ENCODE data around the gene AADAC.
"Not testable (repeated sequence)": the region's sequence is repeated elsewhere in the genome, so short reads cannot be mapped to it uniquely, and the experiment has no call there.

AADAC gene

DNA sequence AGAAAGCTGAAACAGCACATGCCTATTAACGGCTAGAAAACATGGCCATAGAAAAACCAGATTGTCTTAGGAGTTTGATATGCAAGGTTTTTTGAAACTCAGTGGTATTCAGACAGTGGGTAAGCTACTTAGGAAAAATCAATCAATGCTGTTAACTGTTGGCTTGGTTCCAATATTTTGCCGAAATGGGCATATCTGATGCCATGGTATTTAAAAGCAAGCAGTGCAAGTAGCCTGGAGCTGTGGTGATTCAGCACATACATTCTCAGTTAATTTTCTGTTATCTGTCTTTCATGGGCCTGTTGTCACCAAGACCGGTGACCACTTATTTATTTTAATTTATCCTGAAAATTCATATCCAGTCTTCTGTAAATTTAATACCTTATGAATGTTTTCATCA, 42.2 kb downstream of the AADAC start:
- no peaks in the 10 kb centered on the region for H3K4me1 Mint-ChIP-seq
- DNase-seq (no peak), ATAC-seq (no peak)
- H3K4me3 Mint-ChIP-seq, result no peak overlapping the region
- H3K36me3 Mint-ChIP-seq (ENCODE audit: low read depth), result no peaks in the 10 kb centered on the region
- peaks cover 4% of the 10 kb centered on the region for H3K27me3 Mint-ChIP-seq
- H3K9me3 Mint-ChIP-seq, result no peaks in the 10 kb centered on the region
- H3K27ac Mint-ChIP-seq, result no peak overlapping the region

- no peaks in the 10 kb centered on the region for H3K4me1 Mint-ChIP-seq
- no peaks in the 10 kb centered on the region for H3K36me3 Mint-ChIP-seq (ENCODE audit: low read depth)
- no peak for ATAC-seq
- H3K9me3 Mint-ChIP-seq, result no peaks in the 10 kb centered on the region
- DNase-seq, result no peak
- no peak overlapping the region for H3K4me3 Mint-ChIP-seq
- H3K27ac Mint-ChIP-seq, result no peak overlapping the region
- peaks cover 4% of the 10 kb centered on the region for H3K27me3 Mint-ChIP-seq
Measured at GRCh38 chr3:151856641-151857040, 42.7 kb downstream of the AADAC start.

DNA sequence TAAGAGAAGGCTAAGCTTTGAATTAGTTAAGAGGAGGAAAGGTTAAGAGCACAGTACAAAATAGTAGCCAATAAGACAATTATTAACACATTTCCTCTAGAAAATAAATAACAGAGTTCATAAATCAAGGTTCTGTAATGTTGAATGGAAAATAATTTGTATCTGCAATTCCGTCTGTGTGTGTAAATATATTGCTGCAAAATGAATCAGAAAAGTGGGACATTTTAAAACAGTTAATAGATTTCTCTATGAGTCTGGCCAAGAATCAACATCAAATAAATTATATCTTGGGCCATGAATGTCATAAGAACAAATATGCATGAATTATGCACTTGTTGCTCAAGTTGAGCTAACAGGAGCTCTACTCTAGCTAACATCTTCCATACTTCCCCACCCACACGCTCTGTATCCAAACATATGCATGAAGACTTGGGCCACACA, 45.3 kb downstream of the AADAC start:
- Mint-ChIP-seq H3K27ac (no peak overlapping the region), H3K4me3 (no peak overlapping the region), H3K9me3 (no peaks in the 10 kb centered on the region), H3K4me1 (no peaks in the 10 kb centered on the region), H3K36me3 (ENCODE audit: low read depth) (no peaks in the 10 kb centered on the region), H3K27me3 (peaks cover 4% of the 10 kb centered on the region)
- ATAC-seq (no peak), DNase-seq (no peak)

DNA sequence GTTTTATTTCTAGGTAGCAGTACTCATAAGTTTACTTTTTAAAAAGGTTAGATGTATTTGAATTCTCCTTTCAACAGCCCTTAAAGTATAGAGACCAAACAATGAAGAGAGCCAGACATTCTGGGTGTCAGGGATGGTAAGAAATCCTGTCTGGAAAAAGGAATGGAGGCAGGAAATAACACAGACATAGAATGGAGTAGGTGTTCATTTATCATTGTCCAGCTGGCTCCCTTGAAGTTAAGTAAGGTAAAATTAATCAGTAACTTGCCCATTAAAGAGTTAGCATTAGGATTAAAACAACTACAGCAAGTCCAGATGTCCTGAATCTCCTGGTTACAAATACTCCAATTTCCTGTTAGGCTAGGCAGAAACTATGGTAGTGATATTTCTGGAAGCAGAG, 46.0 kb downstream of the AADAC start:
- ATAC-seq (no peak), DNase-seq (no peak)
- Mint-ChIP-seq H3K36me3 (ENCODE audit: low read depth) (no peaks in the 10 kb centered on the region), H3K4me1 (no peaks in the 10 kb centered on the region), H3K27ac (no peak overlapping the region), H3K4me3 (no peak overlapping the region), H3K9me3 (no peaks in the 10 kb centered on the region), H3K27me3 (peaks cover 4% of the 10 kb centered on the region)

GRCh38 chr3:151863611-151864010, 49.7 kb downstream of the AADAC start:
- Mint-ChIP-seq H3K9me3 (peaks cover 5% of the 10 kb centered on the region), H3K27ac (no peak overlapping the region), H3K27me3 (no peaks in the 10 kb centered on the region), H3K36me3 (ENCODE audit: low read depth) (no peaks in the 10 kb centered on the region), H3K4me3 (no peak overlapping the region), H3K4me1 (no peaks in the 10 kb centered on the region)
- DNase-seq (no peak), ATAC-seq (no peak)

- ATAC-seq (no peak), DNase-seq (no peak)
- H3K4me1 Mint-ChIP-seq, result no peaks in the 10 kb centered on the region
- H3K27me3 Mint-ChIP-seq, result no peaks in the 10 kb centered on the region
- peaks cover 5% of the 10 kb centered on the region for H3K9me3 Mint-ChIP-seq
- H3K27ac Mint-ChIP-seq, result no peak overlapping the region
- H3K4me3 Mint-ChIP-seq, result no peak overlapping the region
- H3K36me3 Mint-ChIP-seq (ENCODE audit: low read depth), result no peaks in the 10 kb centered on the region
Measured at GRCh38 chr3:151864423-151865101, 50.6 kb downstream of the AADAC start.

- peaks cover 5% of the 10 kb centered on the region for H3K9me3 Mint-ChIP-seq
- DNase-seq (no peak), ATAC-seq (no peak)
- no peak overlapping the region for H3K4me3 Mint-ChIP-seq
- peaks cover 10% of the 10 kb centered on the region for H3K4me1 Mint-ChIP-seq
- H3K27ac Mint-ChIP-seq, result no peak overlapping the region
- H3K27me3 Mint-ChIP-seq, result no peaks in the 10 kb centered on the region
- H3K36me3 Mint-ChIP-seq (ENCODE audit: low read depth), result no peaks in the 10 kb centered on the region
Measured at GRCh38 chr3:151866711-151867410, 52.9 kb downstream of the AADAC start.

GRCh38 chr3:151867666-151868065, 53.8 kb downstream of the AADAC start:
- ATAC-seq (no peak), DNase-seq (no peak)
- no peaks in the 10 kb centered on the region for H3K27me3 Mint-ChIP-seq
- no peaks in the 10 kb centered on the region for H3K36me3 Mint-ChIP-seq (ENCODE audit: low read depth)
- no peak overlapping the region for H3K4me3 Mint-ChIP-seq
- no peak overlapping the region for H3K27ac Mint-ChIP-seq
- peaks cover 5% of the 10 kb centered on the region for H3K9me3 Mint-ChIP-seq
- peaks cover 15% of the 10 kb centered on the region for H3K4me1 Mint-ChIP-seq

DNA sequence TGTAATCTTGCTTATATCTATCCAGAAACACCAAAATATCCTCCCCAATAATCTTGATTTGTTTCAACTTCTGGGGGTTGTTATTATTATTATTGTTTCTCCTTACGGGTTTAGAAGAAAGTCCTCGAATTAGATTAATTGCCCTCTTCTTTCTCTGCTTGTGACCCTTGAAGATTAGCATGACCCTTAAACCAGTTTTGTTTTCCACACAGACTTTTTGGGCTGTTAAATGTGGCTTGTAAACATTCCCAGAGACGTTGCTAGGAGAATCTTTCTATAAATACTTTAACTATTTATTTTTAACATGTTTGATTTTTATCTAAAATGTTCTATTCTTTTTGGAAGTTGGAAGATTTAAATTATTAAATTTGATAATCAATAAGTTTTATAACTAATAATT, 55.3 kb downstream of the AADAC start:
- DNase-seq (no peak), ATAC-seq (no peak)
- no peaks in the 10 kb centered on the region for H3K27me3 Mint-ChIP-seq
- peaks cover 15% of the 10 kb centered on the region for H3K4me1 Mint-ChIP-seq
- H3K4me3 Mint-ChIP-seq, result no peak overlapping the region
- H3K36me3 Mint-ChIP-seq (ENCODE audit: low read depth), result no peaks in the 10 kb centered on the region
- H3K9me3 Mint-ChIP-seq, result peaks cover 5% of the 10 kb centered on the region
- no peak overlapping the region for H3K27ac Mint-ChIP-seq

GRCh38 chr3:151871639-151872468, 57.9 kb downstream of the AADAC start:
- Mint-ChIP-seq H3K9me3 (no peaks in the 10 kb centered on the region), H3K27me3 (peaks cover 2% of the 10 kb centered on the region), H3K27ac (peak overlapping the region; percentile 2), H3K36me3 (ENCODE audit: low read depth) (no peaks in the 10 kb centered on the region), H3K4me3 (peak overlapping the region; percentile 20), H3K4me1 (peaks cover 20% of the 10 kb centered on the region)
- peak; percentile 82 for ATAC-seq
- no peak for DNase-seq

- H3K4me3 Mint-ChIP-seq, result no peak within 1 kb of the TSS
- no peak within 1 kb of the TSS for H3K27ac Mint-ChIP-seq
- peaks cover 20% of the 10 kb centered on the region for H3K4me1 Mint-ChIP-seq
- no peaks in the 10 kb centered on the region for H3K9me3 Mint-ChIP-seq
- peaks cover 2% of the 10 kb centered on the region for H3K27me3 Mint-ChIP-seq
- ATAC-seq (no peak), DNase-seq (no peak)
- no peaks in the 10 kb centered on the region for H3K36me3 Mint-ChIP-seq (ENCODE audit: low read depth)
Measured at GRCh38 chr3:151873398-151873797, 59.5 kb downstream of the AADAC start, which contains the start of gene SUCNR1. TSS of gene SUCNR1 (plus strand) at chr3:151873643. CDS start at chr3:151879893, 6,250 bp downstream.

GRCh38 chr3:151874079-151874478, 60.2 kb downstream of the AADAC start:
- not testable (repeated sequence) for DNase-seq; H3K27ac Mint-ChIP-seq; H3K4me3 Mint-ChIP-seq; H3K36me3 Mint-ChIP-seq (ENCODE audit: low read depth); H3K27me3 Mint-ChIP-seq; H3K9me3 Mint-ChIP-seq; ATAC-seq
- peaks cover 22% of the 10 kb centered on the region for H3K4me1 Mint-ChIP-seq

DNA sequence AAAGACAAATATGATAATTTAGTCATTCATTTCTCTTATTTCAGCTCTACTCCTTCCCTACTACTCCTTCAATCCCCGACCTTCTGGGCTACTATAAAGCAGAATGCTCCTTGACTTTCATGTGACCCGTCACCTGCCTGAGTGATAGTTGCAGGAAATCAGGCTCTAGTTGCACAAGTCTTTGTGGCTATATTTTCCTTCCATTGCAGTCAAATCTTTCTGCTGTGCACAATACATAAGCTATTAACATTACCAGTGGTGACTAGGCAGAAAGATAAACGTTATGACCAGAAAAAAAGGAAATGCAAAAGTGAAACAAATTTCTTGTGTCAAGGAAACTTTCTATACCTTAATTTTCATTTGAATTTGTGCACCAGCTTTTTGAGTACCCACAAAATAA, 61.8 kb downstream of the AADAC start:
- Mint-ChIP-seq H3K27ac (no peak overlapping the region), H3K36me3 (ENCODE audit: low read depth) (no peaks in the 10 kb centered on the region), H3K9me3 (no peaks in the 10 kb centered on the region), H3K27me3 (peaks cover 2% of the 10 kb centered on the region), H3K4me1 (peaks cover 35% of the 10 kb centered on the region), H3K4me3 (no peak overlapping the region)
- ATAC-seq, result no peak
- no peak for DNase-seq

DNA sequence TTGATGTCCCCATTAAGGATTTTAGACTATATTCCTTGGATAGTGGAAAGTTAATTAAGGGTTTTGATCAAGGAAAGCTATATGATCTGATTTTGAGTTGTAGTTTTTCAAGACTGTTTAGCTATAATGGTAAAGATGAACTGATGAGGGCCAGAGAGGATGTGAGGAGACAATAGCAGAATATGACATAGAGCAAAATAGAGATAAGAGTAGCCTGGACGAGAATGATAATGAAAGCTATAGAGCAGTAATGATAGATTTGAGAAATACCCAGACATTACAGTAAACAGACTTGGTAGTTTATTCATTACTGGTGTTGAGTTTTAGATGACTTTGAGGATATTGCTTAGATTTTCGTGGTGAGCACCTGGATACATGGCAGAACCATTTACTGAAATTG, 63.4 kb downstream of the AADAC start:
- peaks cover 21% of the 10 kb centered on the region for H3K4me1 Mint-ChIP-seq
- H3K4me3 Mint-ChIP-seq, result no peak overlapping the region
- no peaks in the 10 kb centered on the region for H3K9me3 Mint-ChIP-seq
- peaks cover 2% of the 10 kb centered on the region for H3K27me3 Mint-ChIP-seq
- H3K36me3 Mint-ChIP-seq (ENCODE audit: low read depth), result no peaks in the 10 kb centered on the region
- no peak for ATAC-seq
- DNase-seq, result no peak
- no peak overlapping the region for H3K27ac Mint-ChIP-seq

Data from activated naive CD8-positive, alpha-beta T cell treated with anti-CD3 and anti-CD28 coated beads, Interleukin-2, amount 50 U/mL, for 24 hours (primary cell).